HG03103 (cell line): ENCODE results near the gene CEP70.
"Not testable (repeated sequence)": the region's sequence is repeated elsewhere in the genome, so short reads cannot be mapped to it uniquely, and the experiment has no call there.

Experiments used
- ATAC-seq: cut with Tn5 transposase; IDR thresholded peaks from one replicate; pipeline ENCODE4 v1.9.1; 2021; ENCODE audit warnings: low read depth; ENCODE audit not compliant: unreplicated experiment

CEP70 gene

GRCh38 chr3:138521445-138521844 is 72.6 kb downstream of the CEP70 start:
- ATAC-seq = not testable (repeated sequence)

- ATAC-seq = no peak
These were observed 80.8 kb downstream of the CEP70 start for GRCh38 chr3:138513090-138513843.

GRCh38 chr3:138511945-138512344 is 82.1 kb downstream of the CEP70 start:
- no peak for ATAC-seq

GRCh38 chr3:138509586-138509985 is 84.5 kb downstream of the CEP70 start:
- no peak for ATAC-seq

- ATAC-seq = no peak
These were observed 86.5 kb downstream of the CEP70 start for GRCh38 chr3:138507524-138507923.

- no peak for ATAC-seq
These were observed 95.1 kb downstream of the CEP70 start for GRCh38 chr3:138498991-138499390.

GRCh38 chr3:138497851-138498250 is 96.2 kb downstream of the CEP70 start:
- ATAC-seq = no peak

- ATAC-seq = no peak
These were observed 97.0 kb downstream of the CEP70 start for GRCh38 chr3:138497021-138497420.

GRCh38 chr3:138496436-138496835 is 97.6 kb downstream of the CEP70 start:
- ATAC-seq = no peak

GRCh38 chr3:138495638-138496037 is 98.4 kb downstream of the CEP70 start:
- not testable (repeated sequence) for ATAC-seq

GRCh38 chr3:138494607-138494929 is 99.5 kb downstream of the CEP70 start:
- no peak for ATAC-seq

GRCh38 chr3:138493804-138494606 is 100.1 kb downstream of the CEP70 start:
- ATAC-seq = no peak

- ATAC-seq = no peak
These were observed 100.9 kb downstream of the CEP70 start for GRCh38 chr3:138492980-138493675.

GRCh38 chr3:138491971-138492370 is 102.1 kb downstream of the CEP70 start:
- ATAC-seq = no peak

GRCh38 chr3:138486580-138486979 is 107.5 kb downstream of the CEP70 start:
- not testable (repeated sequence) for ATAC-seq

GRCh38 chr3:138484672-138485071 is 109.4 kb downstream of the CEP70 start:
- ATAC-seq = not testable (repeated sequence)

- ATAC-seq = no peak
These were observed 114.6 kb downstream of the CEP70 start for GRCh38 chr3:138479438-138479863.

- ATAC-seq = no peak
These were observed 116.3 kb downstream of the CEP70 start for GRCh38 chr3:138477801-138478200.

- no peak for ATAC-seq
These were observed 116.9 kb downstream of the CEP70 start for GRCh38 chr3:138477120-138477519.

GRCh38 chr3:138476526-138476925 is 117.5 kb downstream of the CEP70 start:
- no peak for ATAC-seq

- no peak for ATAC-seq
These were observed 119.9 kb downstream of the CEP70 start for GRCh38 chr3:138474163-138474562.
